SKM-1 treated with dmso at 0.1 percent for 144 hours (cell line): ENCODE data around the gene LRRK2.

Source experiments
- DNase-seq: peaks from one replicate; lab custom pipeline; 2025; ENCODE audit not compliant: unreplicated experiment; lab: John Stamatoyannopoulos, UW

LRRK2 gene

DNA sequence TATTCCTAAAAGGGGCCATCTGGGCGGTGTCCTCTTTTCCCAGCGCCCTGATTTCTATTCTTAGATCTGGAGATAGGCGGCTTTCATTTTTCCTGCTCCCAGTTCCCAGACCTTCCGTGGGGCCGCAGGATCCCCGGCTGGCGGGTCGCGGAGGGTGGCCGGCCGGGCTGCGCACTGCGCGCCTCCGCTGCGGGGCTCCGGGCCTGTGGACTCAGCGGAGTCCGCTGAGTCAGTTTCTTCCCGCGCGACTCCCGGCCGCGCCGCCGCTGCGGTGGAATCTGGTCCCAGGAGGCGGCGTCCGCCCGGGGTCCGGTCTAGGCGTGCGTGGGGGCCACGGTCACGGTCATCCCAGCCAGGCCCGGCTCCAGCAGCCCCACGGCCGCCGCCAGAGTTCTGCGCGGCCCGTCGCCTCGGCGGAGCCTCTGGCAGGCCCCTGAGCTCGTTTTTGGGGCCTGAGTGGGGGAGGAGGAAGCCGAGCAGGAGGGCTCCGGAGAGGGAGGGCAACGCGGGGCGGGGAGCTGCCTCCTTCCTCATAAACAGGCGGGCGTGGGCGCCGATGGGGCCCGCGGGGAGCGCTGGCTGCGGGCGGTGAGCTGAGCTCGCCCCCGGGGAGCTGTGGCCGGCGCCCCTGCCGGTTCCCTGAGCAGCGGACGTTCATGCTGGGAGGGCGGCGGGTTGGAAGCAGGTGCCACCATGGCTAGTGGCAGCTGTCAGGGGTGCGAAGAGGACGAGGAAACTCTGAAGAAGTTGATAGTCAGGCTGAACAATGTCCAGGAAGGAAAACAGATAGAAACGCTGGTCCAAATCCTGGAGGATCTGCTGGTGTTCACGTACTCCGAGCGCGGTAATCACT, at the start of gene LRRK2:
TSS of gene LRRK2 (plus strand) at position 559 of the 853 bp plus-strand sequence. CDS start at position 694, 135 bp downstream.
- DNase-seq: peak; percentile 24

DNA sequence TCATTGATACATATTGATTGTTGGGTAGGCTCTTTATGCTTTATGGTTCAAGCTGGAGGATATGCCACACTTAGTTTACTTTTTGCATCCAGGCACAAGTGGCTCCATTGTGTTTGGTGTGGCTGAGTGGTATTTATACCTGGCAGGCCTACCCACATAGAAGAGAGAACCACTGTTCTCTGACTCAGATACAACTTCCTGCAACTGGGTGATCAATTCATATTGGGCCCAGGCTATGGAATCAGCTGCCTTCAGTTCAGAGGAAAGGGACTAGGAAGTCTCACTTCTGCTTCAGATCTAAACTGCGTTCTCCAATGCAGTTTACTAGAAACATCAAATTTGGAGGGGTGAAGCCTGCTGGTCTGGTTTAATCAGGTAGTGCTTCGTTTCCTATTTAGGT, 49.8 kb upstream of the LRRK2 start:
- DNase-seq: no peak

GRCh38 chr12:40175489-40175888, 49.3 kb upstream of the LRRK2 start:
- no peak for DNase-seq

DNA sequence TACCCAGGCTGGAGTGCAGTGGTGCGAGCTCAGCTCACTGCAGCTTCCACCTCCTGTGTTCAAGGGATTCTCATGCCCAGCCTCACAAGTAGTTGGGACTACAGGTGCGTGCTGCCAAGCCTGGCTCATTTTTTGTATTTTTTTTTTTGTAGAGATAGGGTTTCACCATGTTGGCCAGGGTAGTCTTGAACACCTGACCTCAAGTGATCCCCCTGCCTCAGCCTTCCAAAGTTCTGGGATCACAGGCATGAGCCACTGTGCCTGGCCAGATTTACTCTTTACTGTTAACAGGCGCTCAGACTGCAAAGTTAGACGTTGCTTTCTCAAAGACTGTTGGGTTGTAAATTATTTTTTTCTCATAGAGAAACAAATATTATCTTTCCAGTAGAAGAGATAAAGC, 46.1 kb upstream of the LRRK2 start:
- no peak for DNase-seq

- DNase-seq: no peak
These were observed 43.3 kb upstream of the LRRK2 start for GRCh38 chr12:40181490-40181889.

DNA sequence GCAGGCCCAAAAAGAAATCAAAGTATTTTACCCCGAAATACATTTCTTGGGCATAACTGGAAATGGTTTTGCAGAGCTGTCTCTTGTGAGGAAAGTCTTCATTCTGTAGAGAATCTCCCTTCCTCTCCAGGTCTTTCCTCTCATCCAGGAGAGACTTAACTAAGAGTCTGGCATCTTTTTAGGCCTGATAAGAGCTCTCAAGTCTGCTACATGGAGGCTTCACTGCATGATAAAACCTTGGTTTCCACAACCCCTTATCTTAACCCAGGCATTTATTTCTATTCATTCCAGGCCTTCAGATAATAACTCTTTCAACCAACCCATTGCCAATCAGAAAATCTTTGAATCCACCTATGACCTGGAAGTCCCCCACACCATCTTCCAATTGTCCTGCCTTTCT, 41.1 kb upstream of the LRRK2 start:
- DNase-seq: no peak

DNA sequence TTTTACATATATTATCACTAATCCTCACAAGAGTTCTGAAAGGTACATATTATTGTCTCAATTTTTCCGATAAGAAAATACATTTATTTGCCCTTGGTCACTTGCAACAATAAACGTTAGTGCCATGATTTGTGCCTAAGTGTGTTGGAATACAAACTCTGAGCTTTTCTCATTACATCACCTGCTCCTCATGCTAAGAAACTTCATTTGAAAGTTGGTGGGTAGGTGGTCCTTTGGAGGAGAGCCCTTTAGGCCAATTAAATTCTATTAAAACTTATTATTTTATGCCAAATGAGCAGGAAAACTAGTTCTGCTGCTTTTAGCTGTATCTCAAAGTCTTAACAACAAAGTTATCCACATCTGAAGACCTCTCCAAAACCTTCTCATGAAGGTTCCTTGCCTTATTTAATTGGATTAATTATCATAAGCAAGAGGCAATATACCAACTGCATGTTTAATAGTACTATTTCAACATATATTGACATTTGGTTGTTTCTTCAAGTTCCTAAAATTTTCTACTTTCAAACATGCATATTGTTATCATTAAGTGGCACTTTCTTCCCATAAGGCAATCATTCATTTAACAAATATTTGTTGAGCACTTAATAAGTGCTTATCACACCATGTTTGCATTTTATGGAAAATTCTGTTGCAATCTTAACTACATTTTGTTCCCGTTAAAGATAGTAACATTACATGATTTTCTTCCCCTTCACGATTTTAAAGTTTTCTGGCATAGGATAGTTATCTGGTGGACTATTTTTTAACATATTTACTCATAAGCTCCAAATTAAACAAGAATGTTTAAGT, 40.1 kb upstream of the LRRK2 start:
- no peak for DNase-seq

- DNase-seq: no peak
These were observed 39.5 kb upstream of the LRRK2 start for GRCh38 chr12:40185303-40185693.

- DNase-seq: no peak
These were observed 36.1 kb upstream of the LRRK2 start for GRCh38 chr12:40188558-40189320.

- DNase-seq: no peak
These were observed 32.0 kb upstream of the LRRK2 start for GRCh38 chr12:40192704-40193255.

- DNase-seq: no peak
These were observed 30.0 kb upstream of the LRRK2 start for GRCh38 chr12:40194846-40195245.

DNA sequence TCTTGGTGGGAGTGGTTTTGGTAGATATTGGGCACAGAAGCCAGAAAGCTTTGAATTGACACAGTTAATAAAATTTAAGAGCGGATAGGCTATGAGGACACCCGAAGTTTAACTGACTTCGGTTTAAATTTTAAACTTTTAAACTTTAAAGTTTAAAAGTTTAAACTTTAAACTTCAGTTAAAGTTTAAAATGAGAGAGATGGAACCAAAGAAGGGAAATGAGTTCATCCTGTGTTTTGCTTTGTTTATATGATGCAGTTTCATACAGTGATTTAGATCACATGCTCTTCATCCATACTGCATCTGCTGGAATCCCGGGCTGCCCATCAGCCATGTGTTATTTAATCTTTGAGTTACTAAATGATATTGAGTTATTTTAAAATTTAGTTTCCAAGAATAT, 27.2 kb upstream of the LRRK2 start:
- DNase-seq: no peak

DNA sequence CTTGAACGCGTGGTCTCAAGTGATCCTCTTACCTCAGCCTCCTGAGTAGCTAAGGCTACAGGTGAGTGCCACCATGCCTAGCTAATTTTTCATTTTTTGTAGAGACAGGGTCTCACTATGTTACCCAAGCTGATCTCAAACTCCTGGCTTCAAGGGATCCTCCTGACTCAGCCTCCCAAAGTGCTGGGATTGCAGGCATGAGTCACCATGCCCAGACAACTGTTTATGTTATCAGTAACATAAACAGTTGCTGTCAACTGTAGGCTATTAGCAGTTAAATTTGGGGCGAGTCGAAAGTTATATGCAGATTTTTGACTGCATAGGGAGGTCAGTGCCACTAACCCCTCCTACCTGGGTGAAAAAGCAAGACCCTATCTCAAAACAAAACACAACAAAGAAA, 26.2 kb upstream of the LRRK2 start:
- no peak for DNase-seq

DNA sequence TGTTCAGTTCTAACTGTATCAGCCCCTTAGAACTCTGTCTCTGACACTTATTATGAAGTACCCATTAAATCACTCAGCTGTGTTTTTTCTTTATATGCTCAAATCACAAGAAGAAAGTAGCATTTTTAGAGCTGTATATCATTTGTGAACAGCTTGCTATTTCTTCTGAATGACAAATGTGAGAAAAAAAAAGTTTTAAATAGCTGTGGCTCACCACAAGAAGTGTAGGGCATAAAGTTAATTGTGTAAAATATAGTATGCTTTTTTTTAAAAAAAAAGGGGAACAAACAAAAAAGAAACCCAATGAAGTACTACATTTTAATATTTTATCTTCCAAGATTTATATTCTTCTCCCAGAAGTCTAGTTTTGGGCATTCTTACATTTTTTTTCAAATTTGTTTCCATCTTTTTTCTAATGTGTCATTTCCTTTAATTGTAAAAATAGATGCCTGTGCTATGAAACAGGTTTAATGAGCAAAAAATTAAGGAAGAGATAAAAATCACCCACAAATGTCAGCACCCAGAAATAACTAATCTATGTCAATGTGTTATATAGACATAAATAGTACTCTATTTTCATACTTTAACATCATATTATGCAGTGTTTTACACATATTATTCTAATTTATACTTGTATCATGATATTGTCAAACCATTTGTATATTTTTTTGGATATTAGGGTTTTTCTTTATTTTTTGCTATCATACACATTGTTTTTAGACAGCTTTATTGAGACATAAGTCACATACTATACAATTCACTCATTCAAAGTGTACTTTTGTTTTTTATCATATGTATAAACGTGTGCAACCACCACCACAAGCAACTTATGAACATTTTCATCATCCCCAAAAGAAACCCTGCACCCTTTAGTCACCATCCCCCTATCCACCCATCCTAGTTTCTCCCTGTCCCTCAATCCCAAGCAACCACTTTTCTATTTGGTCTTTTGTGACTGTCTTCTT, 22.4 kb upstream of the LRRK2 start:
- DNase-seq: no peak

- no peak for DNase-seq
These were observed 21.8 kb upstream of the LRRK2 start for GRCh38 chr12:40203060-40203430.

DNA sequence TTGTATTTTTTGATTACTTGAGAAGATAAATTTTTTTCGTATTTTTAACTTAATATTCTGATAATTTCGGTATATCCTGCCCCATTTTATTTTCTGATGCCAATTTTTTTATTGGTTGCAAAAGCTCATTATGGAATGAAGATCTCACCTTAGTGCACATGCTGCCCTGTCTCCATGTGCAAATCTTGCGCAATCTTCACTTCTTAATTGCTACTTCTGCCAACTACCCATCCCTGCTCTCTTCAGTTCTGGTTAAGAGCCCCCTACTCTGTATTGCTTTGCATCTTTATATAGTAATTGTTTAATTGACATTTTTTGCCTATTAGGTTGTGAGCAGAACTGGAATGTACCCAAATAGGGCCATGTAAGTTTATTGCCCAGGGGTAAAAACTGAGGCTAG, 20.5 kb upstream of the LRRK2 start:
- DNase-seq: no peak

GRCh38 chr12:40207551-40207950, 17.2 kb upstream of the LRRK2 start:
- DNase-seq: no peak

DNA sequence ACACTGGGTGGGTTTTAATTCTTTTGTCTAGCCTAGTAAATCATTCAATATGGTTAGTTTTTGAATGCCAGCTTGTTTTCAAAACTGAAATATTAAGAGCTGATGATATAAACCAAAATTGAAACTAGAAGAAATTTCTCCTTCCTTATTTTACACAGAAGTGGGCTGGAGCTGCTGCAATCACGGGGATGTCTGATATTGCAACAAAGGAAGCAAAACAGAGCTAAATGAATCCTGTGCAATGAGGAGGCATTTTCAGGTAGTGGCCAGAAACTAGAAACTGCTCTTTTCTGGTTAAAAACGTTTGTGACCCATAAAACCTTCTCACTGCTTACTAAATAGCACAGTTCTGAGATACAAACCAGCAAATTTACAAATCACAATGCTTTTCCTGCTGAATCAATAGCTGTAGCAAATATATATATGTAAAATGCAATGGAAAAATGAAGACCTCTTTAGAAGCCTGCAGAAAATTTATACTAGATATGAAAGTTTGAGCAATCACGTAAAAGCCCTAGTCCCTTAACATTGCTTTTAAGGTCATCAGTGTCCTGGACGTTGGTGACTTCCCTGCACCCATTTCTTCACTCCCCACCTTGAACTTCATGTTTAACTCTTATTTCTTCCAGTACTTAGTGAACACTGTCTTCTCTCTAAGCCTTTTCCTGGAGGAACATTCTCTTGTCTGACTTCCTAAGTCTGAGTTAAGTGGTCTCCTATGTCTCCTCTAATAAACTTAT, 15.9 kb upstream of the LRRK2 start:
- peak; percentile 38 for DNase-seq

DNA sequence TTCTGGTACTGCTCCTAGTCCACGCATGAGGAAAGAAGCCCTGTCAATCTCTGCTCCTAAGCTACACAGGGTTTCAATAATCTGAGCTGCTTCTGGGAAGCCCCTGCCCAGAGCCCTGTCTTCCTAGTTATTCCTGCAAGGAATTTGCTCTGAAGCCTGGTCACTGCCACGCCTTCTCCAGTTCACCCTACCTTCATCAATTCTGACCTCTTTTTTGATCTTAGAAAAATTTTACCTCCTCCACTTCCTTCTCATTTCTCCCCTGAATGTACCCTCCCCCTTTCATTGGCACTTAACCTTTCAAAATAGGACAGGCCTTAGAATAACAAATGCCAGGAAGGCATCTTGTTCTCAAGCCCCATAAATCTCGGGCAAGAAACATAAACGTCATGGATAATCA, 14.9 kb upstream of the LRRK2 start:
- no peak for DNase-seq
